ENCODE results near the gene CDH2.

CDH2 gene

DNA sequence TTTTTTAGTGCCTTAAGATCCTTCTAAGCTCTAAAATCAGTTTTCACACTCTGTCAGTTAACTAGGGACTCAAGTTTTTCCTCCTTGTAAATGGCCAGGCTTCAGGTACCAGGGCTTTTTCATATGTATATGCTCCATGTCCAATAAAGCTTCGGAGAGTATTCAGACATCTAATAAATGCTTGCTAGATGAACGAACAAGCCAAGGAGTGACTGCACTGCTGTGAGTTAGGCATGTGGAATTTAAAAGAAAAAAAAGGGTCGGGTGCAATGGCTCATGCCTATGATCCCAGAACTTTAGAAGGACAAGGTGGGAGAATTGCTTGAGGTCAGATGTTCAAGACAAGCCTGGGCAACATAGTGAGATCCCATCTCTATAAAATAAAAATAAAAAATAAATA lies 81.9 kb downstream of the CDH2 start:
- H2AFZ ChIP-seq, result no peak overlapping the region
- H3K27ac ChIP-seq, result no peak overlapping the region
- H3K9ac ChIP-seq, result no peak overlapping the region
- H3K9me3 ChIP-seq (ENCODE audit: control insufficient read depth, low read length), result no peaks in the 10 kb centered on the region
- no peaks in the 10 kb centered on the region for H3K4me1 ChIP-seq
- peaks cover 18% of the 10 kb centered on the region for H3K79me2 ChIP-seq
- TF ChIP-seq, protein P1, sequence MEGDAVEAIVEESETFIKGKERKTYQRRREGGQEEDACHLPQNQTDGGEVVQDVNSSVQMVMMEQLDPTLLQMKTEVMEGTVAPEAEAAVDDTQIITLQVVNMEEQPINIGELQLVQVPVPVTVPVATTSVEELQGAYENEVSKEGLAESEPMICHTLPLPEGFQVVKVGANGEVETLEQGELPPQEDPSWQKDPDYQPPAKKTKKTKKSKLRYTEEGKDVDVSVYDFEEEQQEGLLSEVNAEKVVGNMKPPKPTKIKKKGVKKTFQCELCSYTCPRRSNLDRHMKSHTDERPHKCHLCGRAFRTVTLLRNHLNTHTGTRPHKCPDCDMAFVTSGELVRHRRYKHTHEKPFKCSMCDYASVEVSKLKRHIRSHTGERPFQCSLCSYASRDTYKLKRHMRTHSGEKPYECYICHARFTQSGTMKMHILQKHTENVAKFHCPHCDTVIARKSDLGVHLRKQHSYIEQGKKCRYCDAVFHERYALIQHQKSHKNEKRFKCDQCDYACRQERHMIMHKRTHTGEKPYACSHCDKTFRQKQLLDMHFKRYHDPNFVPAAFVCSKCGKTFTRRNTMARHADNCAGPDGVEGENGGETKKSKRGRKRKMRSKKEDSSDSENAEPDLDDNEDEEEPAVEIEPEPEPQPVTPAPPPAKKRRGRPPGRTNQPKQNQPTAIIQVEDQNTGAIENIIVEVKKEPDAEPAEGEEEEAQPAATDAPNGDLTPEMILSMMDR (IDR thresholded peaks at IDR 0.05), result no peak
- no peak overlapping the region for H3K4me2 ChIP-seq (ENCODE audit: low read length)
- H3K4me3 ChIP-seq (ENCODE audit: low read depth, low read length), result no peak overlapping the region
- H3K36me3 ChIP-seq (ENCODE audit: control insufficient read depth, insufficient read depth, low read length), result no peaks in the 10 kb centered on the region
- no peaks in the 10 kb centered on the region for H3K27me3 ChIP-seq (ENCODE audit: control insufficient read depth, insufficient read depth, low read length)

DNA sequence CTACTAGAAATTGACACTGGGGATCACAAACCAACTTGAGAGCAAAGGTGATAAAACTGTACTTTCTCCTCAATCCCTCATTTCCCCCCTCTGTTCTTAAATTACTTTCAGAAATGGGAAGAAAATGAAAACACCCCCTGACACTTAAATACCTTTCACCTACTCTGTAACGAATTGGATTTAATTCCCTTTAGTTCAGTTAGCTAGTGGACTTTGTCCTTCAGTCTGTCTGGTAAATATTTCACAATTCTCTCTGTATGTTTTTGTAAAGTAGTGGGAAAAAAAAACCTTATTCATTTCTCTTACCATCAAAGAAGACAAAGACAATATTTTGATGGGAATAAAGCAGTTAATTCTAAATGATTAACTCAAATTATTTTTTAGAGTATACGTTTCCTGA lies 85.7 kb downstream of the CDH2 start:
- H3K4me3 ChIP-seq (ENCODE audit: low read depth, low read length), result no peak overlapping the region
- H3K36me3 ChIP-seq (ENCODE audit: control insufficient read depth, insufficient read depth, low read length), result no peaks in the 10 kb centered on the region
- H3K4me1 ChIP-seq, result peaks cover 13% of the 10 kb centered on the region
- H3K4me2 ChIP-seq (ENCODE audit: low read length), result no peak overlapping the region
- H3K27ac ChIP-seq, result no peak overlapping the region
- no peaks in the 10 kb centered on the region for H3K9me3 ChIP-seq (ENCODE audit: control insufficient read depth, low read length)
- H3K27me3 ChIP-seq (ENCODE audit: control insufficient read depth, insufficient read depth, low read length), result no peaks in the 10 kb centered on the region
- H2AFZ ChIP-seq, result no peak overlapping the region
- H3K9ac ChIP-seq, result no peak overlapping the region
- peaks cover 16% of the 10 kb centered on the region for H3K79me2 ChIP-seq
- TF ChIP-seq, protein P1 (IDR thresholded peaks at IDR 0.05), result no peak

DNA sequence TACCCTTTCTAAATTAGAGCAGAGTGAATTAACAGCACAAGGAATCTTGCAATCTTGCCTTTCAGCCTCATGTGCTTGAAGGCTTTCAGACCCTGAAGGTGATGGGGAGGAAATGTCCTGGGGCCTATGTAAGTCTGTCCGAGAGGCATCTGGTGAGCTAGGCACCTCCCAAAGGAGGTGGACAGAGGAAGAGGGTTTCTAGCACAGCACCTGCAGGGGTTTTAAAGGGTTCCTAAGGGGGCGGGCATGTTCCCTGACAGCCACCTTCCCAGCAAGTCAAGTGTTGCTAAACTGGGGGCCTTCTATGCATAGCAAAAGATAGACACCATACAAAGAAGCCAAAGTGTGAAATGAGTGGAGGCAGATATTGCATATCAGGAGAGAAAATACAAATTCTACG lies 88.5 kb downstream of the CDH2 start:
- peaks cover 21% of the 10 kb centered on the region for H3K79me2 ChIP-seq
- no peaks in the 10 kb centered on the region for H3K27me3 ChIP-seq (ENCODE audit: control insufficient read depth, insufficient read depth, low read length)
- H3K9ac ChIP-seq, result no peak overlapping the region
- no peak overlapping the region for H3K4me3 ChIP-seq (ENCODE audit: low read depth, low read length)
- no peak overlapping the region for H3K4me2 ChIP-seq (ENCODE audit: low read length)
- TF ChIP-seq, protein P1 (IDR thresholded peaks at IDR 0.05), result no peak
- H3K36me3 ChIP-seq (ENCODE audit: control insufficient read depth, insufficient read depth, low read length), result no peaks in the 10 kb centered on the region
- peaks cover 13% of the 10 kb centered on the region for H3K4me1 ChIP-seq
- H2AFZ ChIP-seq, result no peak overlapping the region
- no peak overlapping the region for H3K27ac ChIP-seq
- no peaks in the 10 kb centered on the region for H3K9me3 ChIP-seq (ENCODE audit: control insufficient read depth, low read length)

DNA sequence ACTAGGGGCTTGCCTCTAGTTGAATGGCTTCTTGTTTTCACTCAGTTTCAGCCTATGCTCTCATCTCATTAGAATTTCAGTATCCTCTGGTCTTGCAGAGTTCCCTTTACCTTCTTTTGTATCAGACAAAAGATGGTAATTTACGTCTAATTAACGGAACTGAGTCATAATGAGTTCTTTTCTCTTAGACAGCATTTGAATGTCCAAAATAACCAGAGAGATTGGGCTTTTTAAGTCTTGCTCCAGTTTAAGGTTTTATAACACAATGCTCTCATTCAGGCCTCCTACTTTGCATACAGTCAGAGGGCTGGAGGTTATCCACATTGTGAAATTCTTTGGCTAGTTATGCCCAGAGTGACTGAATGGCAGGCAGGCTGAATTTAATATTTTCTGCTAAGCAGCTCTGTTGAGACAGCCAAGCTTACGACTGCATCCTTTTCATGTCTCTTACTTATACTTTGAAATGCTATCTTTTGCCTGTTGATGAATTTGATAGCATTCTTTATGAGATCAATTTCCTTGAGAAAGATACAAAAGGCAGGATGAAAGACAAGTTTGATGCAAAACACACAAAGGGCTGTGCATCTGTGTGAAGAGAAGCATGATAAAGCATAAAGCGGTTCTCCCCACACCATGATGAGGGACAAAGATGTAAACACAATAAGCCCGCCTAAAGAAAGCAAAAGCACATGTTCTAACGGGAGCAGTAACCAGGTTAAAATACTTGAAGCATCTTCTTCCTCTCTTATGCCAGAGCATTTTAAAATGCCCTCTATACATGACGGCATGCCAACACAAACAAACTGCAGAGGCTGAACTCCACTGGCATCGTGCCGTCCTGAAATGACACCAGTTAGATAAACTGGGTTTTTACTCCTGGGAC lies 90.0 kb downstream of the CDH2 start:
- Histone ChIP-seq H3K79me2 (peaks cover 28% of the 10 kb centered on the region), H3K27me3 (ENCODE audit: control insufficient read depth, insufficient read depth, low read length) (no peaks in the 10 kb centered on the region), H2AFZ (no peak overlapping the region), H3K4me3 (ENCODE audit: low read depth, low read length) (no peak overlapping the region), H3K4me1 (peaks cover 13% of the 10 kb centered on the region), H3K4me2 (ENCODE audit: low read length) (no peak overlapping the region), H3K36me3 (ENCODE audit: control insufficient read depth, insufficient read depth, low read length) (no peaks in the 10 kb centered on the region), H3K9ac (no peak overlapping the region), H3K9me3 (ENCODE audit: control insufficient read depth, low read length) (no peaks in the 10 kb centered on the region), H3K27ac (no peak overlapping the region)
- TF ChIP-seq, protein P1 (IDR thresholded peaks at IDR 0.05), result no peak

DNA sequence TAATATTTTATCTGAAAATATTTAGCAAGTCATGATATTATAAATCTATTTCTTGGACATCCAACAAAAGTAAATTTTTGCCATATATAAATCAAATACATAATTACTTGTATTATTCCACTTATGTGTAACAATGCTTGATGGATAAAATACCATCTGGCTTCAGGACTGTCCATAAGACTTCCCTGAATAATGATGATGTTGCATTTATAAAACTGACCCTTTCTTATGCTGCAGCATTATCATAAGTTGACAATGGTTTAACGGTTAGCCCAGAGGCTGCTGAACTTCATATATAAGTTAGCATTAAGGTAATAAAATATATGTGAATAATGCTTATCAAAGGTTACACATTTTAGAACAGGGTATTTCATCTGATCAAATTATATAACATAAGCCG lies 95.4 kb downstream of the CDH2 start:
- Histone ChIP-seq H3K4me3 (ENCODE audit: low read depth, low read length) (no peak overlapping the region), H3K27ac (no peak overlapping the region), H3K9me3 (ENCODE audit: control insufficient read depth, low read length) (no peaks in the 10 kb centered on the region), H3K79me2 (peaks cover 34% of the 10 kb centered on the region), H3K27me3 (ENCODE audit: control insufficient read depth, insufficient read depth, low read length) (no peaks in the 10 kb centered on the region), H2AFZ (no peak overlapping the region), H3K9ac (no peak overlapping the region), H3K36me3 (ENCODE audit: control insufficient read depth, insufficient read depth, low read length) (no peaks in the 10 kb centered on the region), H3K4me2 (ENCODE audit: low read length) (no peak overlapping the region), H3K4me1 (peaks cover 5% of the 10 kb centered on the region)
- TF ChIP-seq, protein P1 (IDR thresholded peaks at IDR 0.05), result no peak

All from parathyroid adenoma (tissue), 2 donors.